ENCODE results near the gene EN2. TPM values are rescaled to one million over a fixed set of nuclear protein-coding genes. Genes with fewer than 3 reads are reported as not detected.

The EN2 gene
- total RNA-seq = under 1 TPM; 0.08 to 0.15 TPM
- long read RNA-seq = 0 reads

- ATAC-seq = peak in 1 of 2 donors; percentile 10
- intact Hi-C loops (cut with DNase I) = no loop called here
- DNase-seq = no peak
These were observed at the start of gene EN2 for GRCh38 chr7:155458111-155458877. Gene EN2 (plus strand): TSS chr7:155458129. CDS start chr7:155458378, 249 bp downstream.

DNA sequence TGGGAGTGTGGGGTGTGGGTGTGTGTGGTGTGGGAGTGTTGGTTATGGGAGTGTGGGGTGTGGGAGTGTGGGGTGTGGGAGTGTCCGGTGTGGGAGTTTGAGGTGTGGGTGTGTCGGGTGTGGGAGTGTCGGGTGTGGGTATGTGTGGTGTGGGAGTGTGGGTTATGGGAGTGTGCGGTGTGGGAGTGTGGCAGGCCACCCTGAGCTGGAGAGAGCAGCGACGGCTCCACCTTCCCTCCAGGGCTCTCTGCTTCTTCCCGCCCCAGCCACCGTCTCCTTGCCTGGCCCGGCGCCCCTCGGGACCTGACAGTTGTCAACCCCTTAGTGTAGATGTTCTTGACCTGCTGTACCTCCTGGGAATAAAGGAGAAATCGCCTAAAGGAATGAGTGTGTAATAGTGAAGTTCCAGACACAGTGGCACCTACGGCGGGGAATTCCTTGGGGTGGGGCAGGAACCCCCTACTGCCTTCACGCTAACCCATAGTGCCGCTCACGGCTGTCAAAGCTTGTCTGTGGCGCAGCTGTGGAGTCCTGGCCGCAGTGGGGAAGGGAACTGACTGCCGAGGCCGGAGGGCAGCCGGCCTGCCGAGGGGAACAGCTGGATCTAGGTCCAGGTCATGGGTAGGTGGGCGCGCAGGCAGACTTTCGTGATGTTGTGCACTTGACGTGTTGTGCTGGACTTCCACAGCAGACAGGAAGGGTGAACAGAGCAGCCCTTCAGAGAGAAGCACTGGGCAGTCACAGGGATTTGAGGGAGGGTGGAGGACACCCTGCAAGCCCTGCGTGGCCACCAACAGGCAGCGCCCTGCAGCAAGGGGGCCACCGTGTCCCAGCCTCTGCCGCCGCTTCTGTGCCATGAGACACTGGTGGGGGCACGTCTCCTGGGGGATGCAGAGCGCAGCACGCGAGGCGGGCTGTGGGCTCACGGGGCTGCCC lies 49.0 kb upstream of the EN2 start:
- intact Hi-C loops (cut with DNase I) = no loop called here
- ATAC-seq (no peak), DNase-seq (no peak)

- no peak for DNase-seq
- intact Hi-C loops (cut with DNase I) = no loop called here
These were observed 47.9 kb upstream of the EN2 start for GRCh38 chr7:155409980-155410379.

DNA sequence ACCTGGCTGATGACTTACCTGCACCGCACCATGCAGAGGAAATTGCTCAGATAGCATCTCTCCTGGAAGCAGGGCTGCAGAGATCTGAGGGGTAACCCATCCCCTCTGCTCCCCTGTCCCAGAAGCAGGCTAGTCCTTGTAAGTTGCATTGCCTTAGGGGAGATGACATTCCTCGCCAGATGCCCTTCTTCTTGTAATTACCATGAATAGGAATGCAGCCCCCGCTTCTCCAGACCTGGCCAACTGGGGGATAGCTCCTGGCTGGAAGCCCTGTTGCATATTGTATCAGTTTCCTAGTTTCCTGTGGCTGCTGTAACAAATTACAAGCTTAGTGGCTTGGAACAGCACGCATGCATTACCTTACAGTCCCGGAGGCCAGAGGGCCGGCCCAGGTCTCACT lies 47.5 kb upstream of the EN2 start:
- ATAC-seq (no peak), DNase-seq (no peak)
- intact Hi-C loops (cut with DNase I) = no loop called here

More at GRCh38 chr7:155409980-155410379, 47.9 kb upstream of the EN2 start:
- no peak for ATAC-seq

GRCh38 chr7:155411718-155412415 lies 46.1 kb upstream of the EN2 start:
- no peak for DNase-seq
- no peak for ATAC-seq
- intact Hi-C loops (cut with DNase I) = no loop called here

GRCh38 chr7:155412416-155413253 lies 45.3 kb upstream of the EN2 start:
- intact Hi-C loops (cut with DNase I) = no loop called here
- peak in 1 of 2 donors; percentile 44 for ATAC-seq
- DNase-seq = peak; percentile 44

GRCh38 chr7:155414547-155415492 lies 43.1 kb upstream of the EN2 start:
- intact Hi-C loops (cut with DNase I) = no loop called here
- DNase-seq = no peak
- ATAC-seq = no peak

- DNase-seq (no peak), ATAC-seq (no peak)
- intact Hi-C loops (cut with DNase I) = no loop called here
These were observed 41.1 kb upstream of the EN2 start for GRCh38 chr7:155416646-155417380.

- no peak for DNase-seq
- no peak for ATAC-seq
- intact Hi-C loops (cut with DNase I) = no loop called here
These were observed 39.6 kb upstream of the EN2 start for GRCh38 chr7:155418304-155418703.

- intact Hi-C loops (cut with DNase I) = no loop called here
- DNase-seq (no peak), ATAC-seq (no peak)
These were observed 38.8 kb upstream of the EN2 start for GRCh38 chr7:155418941-155419755.

- intact Hi-C loops (cut with DNase I) = no loop called here
These were observed 37.8 kb upstream of the EN2 start for GRCh38 chr7:155420116-155420515.

GRCh38 chr7:155422151-155422550 lies 35.8 kb upstream of the EN2 start:
- DNase-seq (no peak), ATAC-seq (no peak)
- intact Hi-C loops (cut with DNase I) = no loop called here

More at GRCh38 chr7:155420116-155420515, 37.8 kb upstream of the EN2 start:
- DNase-seq = no peak
- no peak for ATAC-seq

GRCh38 chr7:155422599-155423336 lies 35.2 kb upstream of the EN2 start:
- ATAC-seq (no peak), DNase-seq (no peak)
- intact Hi-C loops (cut with DNase I) = no loop called here

DNA sequence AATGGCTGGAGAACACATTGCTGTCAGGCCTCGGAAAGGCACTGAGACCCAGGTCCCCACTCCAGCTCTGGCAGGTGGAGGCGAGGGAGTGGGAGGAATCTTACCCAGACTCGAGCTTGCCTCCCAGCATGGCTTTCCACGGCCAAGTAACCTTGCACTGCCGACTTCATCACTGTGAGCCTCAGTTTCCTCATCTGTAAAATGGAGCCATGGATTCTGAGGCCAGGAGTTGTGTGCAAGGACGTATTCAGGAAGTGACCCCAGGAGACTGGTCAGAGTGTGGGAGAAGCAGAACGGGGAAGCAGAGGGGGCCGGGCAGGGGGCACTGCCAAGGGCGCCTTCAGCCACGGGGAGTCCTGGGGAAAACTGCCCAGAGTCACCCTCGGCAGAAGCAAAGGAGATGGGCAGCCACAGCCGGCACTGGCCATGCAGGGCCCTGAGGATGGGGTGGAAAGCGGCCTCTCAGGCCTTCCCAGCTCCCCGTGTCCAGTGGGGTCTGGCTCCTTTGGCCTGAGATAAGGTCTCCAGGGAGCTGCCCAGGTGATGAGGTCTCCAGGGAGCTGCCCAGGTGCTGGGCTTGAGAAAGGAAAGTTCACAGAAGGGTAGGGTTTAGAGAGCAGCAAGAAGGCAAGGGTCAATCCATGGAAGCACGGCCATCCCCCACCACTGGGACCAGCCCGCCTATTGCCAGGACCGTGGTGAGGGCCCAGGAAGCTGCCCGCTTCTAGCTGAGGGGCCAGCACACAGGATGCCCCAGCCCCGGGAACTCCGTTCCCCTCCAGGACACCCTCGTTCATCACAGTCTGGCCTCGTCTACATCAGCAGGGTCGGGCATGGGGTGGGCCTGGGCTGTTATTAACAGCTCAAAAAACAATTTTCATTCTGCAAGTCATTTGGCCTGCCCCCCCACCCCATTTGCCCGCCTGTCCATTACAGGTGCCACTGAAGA lies 34.3 kb upstream of the EN2 start:
- ATAC-seq (no peak), DNase-seq (no peak)
- intact Hi-C loops (cut with DNase I) = no loop called here

Data from left cardiac atrium (tissue), 4 donors.